NCI-H1436 treated with DMSO at 0.1 percent for 48 hours (cell line): ENCODE data around the gene GPR37L1.
"Not testable (repeated sequence)": the region's sequence is repeated elsewhere in the genome, so short reads cannot be mapped to it uniquely, and the experiment has no call there.

ENCODE experiments used
- DNase-seq: peaks from one replicate; lab custom pipeline; 2025; lab: John Stamatoyannopoulos, UW

Gene GPR37L1

GRCh38 chr1:202107801-202108731 is 14.7 kb upstream of the GPR37L1 start:
- DNase-seq = no peak

GRCh38 chr1:202110977-202111376 is 11.7 kb upstream of the GPR37L1 start:
- DNase-seq = no peak

DNA sequence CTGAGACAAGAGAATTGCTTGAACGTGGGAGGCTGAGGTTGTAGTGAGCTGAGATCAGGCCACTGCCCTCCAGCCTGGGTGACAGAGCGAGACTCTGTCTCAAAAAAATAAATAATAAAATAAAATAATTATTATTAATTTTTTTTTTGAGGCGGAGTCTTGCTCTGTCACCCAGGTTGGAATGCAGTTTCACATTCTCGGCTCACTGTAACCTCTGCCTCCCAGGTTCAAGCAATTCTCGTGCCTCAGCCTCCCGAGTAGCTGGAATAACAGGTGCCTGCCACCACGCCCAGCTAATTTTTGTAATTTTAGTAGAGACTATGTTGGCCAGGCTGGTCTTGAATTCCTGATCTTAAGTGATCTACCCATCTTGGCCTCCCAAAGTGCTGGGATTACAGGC is 11.1 kb upstream of the GPR37L1 start:
- not testable (repeated sequence) for DNase-seq

- DNase-seq = no peak
These were observed 9.6 kb upstream of the GPR37L1 start for GRCh38 chr1:202112859-202113689.

- DNase-seq = no peak
These were observed 8.9 kb upstream of the GPR37L1 start for GRCh38 chr1:202113690-202114300.

DNA sequence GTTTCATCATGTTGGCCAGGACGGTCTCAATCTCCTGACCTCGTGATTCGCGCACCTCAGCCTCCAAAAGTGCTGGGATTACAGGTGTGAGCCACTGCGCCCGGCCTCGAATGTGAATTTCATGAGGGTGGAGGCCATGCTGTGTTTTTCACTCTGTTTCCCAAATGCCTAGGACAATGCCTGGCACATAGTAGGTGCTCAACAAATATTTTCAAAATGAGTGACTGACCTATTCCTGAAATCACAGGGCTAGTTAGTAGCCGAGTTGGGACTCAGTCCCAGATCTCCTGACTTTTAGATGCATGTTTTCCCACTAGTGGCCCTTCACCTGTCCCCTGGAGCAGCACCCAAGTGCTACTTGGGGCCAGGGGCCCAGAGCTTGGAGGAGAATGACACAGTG is 6.4 kb upstream of the GPR37L1 start:
- DNase-seq = no peak

DNA sequence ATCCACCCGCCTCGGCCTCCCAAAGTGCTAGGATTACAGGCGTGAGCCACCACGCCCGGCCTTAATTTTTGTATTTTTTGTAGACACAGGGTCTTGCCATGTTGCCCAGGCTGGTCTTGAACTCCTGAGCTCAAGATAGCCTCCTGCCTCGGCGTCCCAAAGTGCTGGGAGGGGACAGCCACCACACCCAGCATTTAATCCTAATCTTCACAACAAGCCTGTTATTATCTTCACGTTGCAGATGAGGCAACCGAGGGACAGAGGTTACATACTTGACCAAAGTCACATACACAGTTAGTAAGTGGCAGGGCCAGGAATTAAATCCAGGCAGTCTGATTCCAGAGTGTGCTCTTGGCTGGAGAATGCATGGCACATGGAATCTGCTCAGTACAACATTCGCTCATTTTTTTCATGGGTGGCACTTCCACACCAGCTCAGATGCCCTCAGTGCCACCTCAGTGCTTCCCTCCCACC is 4.8 kb upstream of the GPR37L1 start:
- no peak for DNase-seq

GRCh38 chr1:202121006-202121405 is 1.7 kb upstream of the GPR37L1 start:
- DNase-seq = no peak

- DNase-seq = no peak
These were observed 658 bp downstream of the GPR37L1 start for GRCh38 chr1:202123336-202123813.

DNA sequence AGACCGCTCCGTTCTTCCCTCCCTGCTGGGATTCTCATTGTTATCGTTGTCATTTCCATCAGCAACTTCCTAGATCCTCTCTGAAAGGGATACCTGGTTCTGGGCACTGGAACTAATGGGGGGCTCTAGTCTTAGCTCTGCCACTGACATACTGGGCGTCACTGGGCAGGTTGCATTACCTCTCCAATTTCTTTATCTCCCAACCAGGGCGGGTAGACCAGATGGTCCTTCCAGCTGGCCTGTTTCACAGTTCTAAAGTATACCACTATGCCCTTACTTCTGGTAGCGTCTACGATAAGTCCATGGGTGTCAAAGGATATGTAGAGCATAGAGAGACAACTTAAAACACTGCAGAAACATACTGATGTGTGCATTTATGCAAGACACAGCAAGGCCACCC is 1.4 kb downstream of the GPR37L1 start:
- no peak for DNase-seq

- DNase-seq = no peak
These were observed 2.9 kb downstream of the GPR37L1 start for GRCh38 chr1:202125611-202126010.

DNA sequence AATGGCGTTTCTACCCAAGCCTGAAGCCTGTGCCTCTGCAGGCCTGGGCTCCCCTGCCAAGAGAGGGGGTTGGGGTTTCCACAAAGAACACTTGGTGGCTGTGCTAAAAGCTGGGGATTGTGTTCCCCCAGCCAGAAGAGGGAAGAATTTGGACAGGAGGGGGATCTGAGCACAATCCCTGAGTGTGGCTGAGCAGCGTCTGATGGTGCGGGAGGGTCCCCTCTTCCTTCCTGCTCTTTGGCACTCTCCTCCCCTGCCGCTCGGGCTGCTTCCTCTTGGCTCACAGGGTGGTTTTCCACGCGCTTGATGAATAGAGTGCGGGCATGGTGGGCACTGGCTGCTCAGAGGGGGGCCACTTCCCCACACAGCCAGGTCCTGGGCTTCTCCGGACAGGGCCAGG is 3.7 kb downstream of the GPR37L1 start:
- DNase-seq = no peak

GRCh38 chr1:202127061-202127460 is 4.3 kb downstream of the GPR37L1 start:
- DNase-seq = no peak

GRCh38 chr1:202127836-202128622 is 5.3 kb downstream of the GPR37L1 start:
- DNase-seq = no peak

DNA sequence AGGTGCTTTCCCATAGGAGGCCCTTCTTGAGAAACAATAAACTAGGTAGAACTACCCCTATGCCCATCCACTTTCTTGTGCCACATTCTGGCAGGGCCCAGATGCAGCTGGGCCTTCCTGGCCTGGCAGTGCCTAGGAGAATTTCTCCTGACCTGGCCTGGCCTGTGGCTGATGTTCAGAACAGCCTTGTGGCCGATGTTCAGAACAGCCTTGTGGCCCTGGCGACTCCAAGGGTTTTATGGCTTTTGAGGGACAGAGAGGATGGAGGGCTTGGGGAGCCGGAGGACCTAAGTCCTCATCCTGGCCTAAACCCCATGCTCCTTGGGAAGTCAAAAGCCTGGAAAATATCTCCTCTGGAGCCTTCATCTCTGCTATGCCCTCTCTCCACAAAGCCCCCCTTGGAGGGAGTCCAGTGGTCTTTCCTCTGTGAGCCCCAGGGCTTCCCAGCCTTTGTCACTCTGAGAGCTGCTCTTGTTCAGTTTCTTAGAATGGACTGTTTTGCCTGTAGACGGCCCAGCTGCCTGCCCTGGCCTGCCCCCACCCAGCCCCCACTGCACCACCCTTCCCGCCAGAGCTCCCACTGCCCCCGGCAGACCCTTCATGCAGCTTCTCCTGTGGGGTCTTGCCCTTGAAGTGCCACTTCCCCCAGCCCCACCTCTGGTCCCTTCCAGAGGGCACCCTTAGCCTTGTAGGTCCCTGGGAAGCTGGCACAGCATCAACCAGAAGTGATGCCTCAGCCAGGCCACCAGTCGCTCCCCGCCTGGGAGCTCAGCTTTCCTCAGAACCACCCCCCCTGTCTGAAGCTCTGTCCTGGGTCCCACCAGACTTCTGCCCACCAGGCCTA is 7.0 kb downstream of the GPR37L1 start:
- no peak for DNase-seq

- no peak for DNase-seq
These were observed 7.6 kb downstream of the GPR37L1 start for GRCh38 chr1:202130297-202130721.

- DNase-seq = no peak
These were observed 8.3 kb downstream of the GPR37L1 start for GRCh38 chr1:202130816-202131522.

DNA sequence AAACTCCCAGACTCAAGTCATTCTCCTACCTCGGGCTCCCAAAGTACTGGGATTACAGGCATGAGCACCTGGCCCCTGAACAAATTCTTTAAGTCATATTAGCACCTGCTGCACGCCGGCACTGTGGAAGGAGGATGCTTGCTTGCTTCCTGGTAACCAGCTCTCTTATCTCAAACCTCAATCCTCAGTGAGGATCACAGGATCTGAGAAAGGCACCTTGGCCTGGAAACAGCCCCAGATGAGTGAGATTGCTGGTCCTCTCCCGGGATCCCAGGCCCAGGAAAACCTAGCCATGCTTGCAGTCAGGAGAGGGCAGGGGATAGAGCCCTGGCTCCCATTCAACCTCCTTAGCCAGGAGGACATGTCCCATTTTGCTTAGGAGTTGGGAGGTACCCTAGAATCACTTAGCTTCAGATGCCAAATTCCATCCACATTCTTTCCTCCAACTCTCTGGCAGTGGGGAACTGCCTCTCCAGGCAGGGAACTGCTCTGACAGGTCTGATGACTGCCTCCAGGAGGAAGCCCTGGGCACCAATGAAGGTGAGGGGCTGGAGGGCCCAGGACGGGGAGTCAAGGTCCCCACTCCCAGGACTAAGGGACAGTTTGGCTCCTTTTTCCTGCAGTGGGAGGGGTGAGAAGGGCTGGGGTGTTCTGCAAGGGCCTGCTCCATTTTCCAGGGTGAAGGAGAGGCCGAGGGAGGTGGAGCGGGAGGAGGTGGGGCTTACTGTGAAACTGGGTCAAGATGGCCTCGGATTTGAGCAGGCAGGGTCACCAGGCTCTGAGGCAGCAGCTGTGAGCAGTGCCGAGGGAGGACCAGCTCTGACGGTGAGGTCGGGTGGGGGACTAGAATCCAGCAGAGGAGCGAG is 9.5 kb downstream of the GPR37L1 start:
- DNase-seq = no peak

DNA sequence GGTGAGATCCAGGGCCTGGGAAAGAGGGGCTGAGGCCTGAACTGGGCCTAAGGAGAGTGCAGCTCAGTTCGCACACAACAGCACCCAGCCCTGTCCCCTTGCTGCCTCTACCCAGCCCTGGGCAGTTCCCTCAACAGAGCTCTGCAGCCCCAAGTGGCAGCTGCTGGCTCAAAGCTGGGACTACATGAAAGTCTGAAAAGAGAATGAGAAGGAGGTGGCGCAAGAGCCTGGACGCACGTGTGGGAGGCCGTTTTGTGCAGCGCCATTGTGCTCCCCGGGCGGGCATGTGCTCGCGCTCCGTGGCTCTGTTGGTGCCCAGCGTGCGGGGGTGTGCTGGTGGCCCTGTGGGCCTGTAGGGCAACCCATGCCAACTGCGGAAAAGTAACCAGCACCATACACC is 10.3 kb downstream of the GPR37L1 start:
- DNase-seq = no peak
